ENCODE measurements around the gene DAND5. TPM values are rescaled to one million over a fixed set of nuclear protein-coding genes. Genes with fewer than 3 reads are reported as not detected.

Gene DAND5
- polyA plus RNA-seq, 2 of the 4 experiments (the other 2 are of a cell fraction) = 0.12 to 0.21 TPM

DNA sequence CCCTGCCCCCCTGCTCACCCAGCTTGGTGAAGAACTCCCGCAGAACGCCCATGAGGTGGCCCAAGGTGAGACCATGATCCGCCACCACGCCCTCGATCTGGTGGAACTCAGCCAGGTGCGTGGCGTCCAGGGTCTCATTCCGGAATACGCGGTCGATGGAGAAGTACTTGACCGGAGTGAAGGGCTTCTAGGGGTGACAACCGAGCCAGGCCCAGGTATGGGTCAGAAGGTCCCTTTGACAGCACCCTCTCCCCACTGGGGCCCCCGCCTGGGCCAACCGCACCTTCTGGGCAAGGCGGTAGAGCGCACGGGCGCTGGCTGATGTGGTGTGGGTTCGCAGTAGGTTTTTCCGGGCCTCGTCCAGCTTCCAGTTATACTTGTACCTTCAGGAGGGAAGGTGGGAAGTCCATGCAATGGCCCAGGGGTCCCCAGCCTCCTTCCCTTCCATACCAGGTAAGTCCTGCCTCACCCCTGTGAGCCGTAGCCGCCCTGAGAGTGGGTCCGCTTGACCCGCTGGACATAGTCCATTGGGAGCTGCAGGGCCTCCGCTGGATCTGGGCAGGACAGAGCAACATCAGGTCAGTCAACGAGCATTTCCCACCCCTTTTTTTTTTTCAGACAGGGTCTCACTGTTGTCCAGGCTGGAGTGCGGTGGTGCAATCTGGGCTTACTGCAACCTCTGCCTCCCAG lies 44.6 kb upstream of the DAND5 start:
- Histone ChIP-seq H3K9me3 (no peaks in the 10 kb centered on the region), H3K4me1 (no peaks in the 10 kb centered on the region), H3K4me3 (no peak overlapping the region), H3K4me2 (no peak overlapping the region), H3K27ac (no peak overlapping the region)
- ATAC-seq = no peak
- 97% methylated on average over 25 of the region's 29 CpGs for WGBS (ENCODE audit: missing lambda C conversion rate)
- no peak for DNase-seq (ENCODE audit: low read depth in 1 of 2, low spot score in 1 of 2)
- no peak for FAIRE-seq
- TF ChIP-seq, protein P1, sequence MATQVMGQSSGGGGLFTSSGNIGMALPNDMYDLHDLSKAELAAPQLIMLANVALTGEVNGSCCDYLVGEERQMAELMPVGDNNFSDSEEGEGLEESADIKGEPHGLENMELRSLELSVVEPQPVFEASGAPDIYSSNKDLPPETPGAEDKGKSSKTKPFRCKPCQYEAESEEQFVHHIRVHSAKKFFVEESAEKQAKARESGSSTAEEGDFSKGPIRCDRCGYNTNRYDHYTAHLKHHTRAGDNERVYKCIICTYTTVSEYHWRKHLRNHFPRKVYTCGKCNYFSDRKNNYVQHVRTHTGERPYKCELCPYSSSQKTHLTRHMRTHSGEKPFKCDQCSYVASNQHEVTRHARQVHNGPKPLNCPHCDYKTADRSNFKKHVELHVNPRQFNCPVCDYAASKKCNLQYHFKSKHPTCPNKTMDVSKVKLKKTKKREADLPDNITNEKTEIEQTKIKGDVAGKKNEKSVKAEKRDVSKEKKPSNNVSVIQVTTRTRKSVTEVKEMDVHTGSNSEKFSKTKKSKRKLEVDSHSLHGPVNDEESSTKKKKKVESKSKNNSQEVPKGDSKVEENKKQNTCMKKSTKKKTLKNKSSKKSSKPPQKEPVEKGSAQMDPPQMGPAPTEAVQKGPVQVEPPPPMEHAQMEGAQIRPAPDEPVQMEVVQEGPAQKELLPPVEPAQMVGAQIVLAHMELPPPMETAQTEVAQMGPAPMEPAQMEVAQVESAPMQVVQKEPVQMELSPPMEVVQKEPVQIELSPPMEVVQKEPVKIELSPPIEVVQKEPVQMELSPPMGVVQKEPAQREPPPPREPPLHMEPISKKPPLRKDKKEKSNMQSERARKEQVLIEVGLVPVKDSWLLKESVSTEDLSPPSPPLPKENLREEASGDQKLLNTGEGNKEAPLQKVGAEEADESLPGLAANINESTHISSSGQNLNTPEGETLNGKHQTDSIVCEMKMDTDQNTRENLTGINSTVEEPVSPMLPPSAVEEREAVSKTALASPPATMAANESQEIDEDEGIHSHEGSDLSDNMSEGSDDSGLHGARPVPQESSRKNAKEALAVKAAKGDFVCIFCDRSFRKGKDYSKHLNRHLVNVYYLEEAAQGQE (IDR thresholded peaks at IDR 0.05) = no peak
- TF ChIP-seq HOXB13 (CRISPR knock-in tag; IDR thresholded peaks at IDR 0.05; ENCODE audit: low read depth) = no peak
- no peak for TF ChIP-seq USF2 (IDR thresholded peaks at IDR 0.05)
- CTCF ChIA-PET = interaction anchor here (1.6 to 1.7 kb wide), 2 partner anchors 8 to 41 kb away, joined by 5 to 7 read pairs; no protein-coding TSS in a partner anchor
- POLR2A ChIA-PET = no interaction called here

- no peak for TF ChIP-seq HOXB13 (CRISPR knock-in tag; IDR thresholded peaks at IDR 0.05; ENCODE audit: low read depth)
- TF ChIP-seq MAX (IDR thresholded peaks at IDR 0.05) = no peak
- TF ChIP-seq JUN (IDR thresholded peaks at IDR 0.05) = no peak
- no peak for TF ChIP-seq USF2 (IDR thresholded peaks at IDR 0.05)
- no peak for TF ChIP-seq TP53 (CRISPR knock-in tag; IDR thresholded peaks at IDR 0.05)
- no peak for TF ChIP-seq ZNF302 (CRISPR knock-in tag; IDR thresholded peaks at IDR 0.05)
- TF ChIP-seq SMC3 (IDR thresholded peaks at IDR 0.05) = no peak
- TF ChIP-seq RAD21 (conservative IDR thresholded peaks at IDR 0.05 in 1 of 2, IDR thresholded peaks at IDR 0.05 in 1 of 2) = no peak
- no peak for TF ChIP-seq BCL3 (IDR thresholded peaks at IDR 0.05)
- TF ChIP-seq, protein P1 (IDR thresholded peaks at IDR 0.05) = no peak
- TF ChIP-seq TFCP2L1 (CRISPR knock-in tag; IDR thresholded peaks at IDR 0.05) = no peak
- TF ChIP-seq BHLHE40 (IDR thresholded peaks at IDR 0.05; ENCODE audit: low read depth, low read length) = no peak
- TF ChIP-seq, protein P2, sequence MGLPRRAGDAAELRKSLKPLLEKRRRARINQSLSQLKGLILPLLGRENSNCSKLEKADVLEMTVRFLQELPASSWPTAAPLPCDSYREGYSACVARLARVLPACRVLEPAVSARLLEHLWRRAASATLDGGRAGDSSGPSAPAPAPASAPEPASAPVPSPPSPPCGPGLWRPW (IDR thresholded peaks at IDR 0.05) = no peak
- no peak for TF ChIP-seq POLR2A (IDR thresholded peaks at IDR 0.05; ENCODE audit: low read length)
- TF ChIP-seq SREBF2 (IDR thresholded peaks at IDR 0.05) = no peak
- no peak for TF ChIP-seq RNF2 (IDR thresholded peaks at IDR 0.05; ENCODE audit: borderline replicate concordance, low read depth)
- no peak for TF ChIP-seq HOXA7 (CRISPR knock-in tag; IDR thresholded peaks at IDR 0.05)
- TF ChIP-seq CHD4 (IDR thresholded peaks at IDR 0.05; ENCODE audit: borderline replicate concordance) = no peak
- DNase-seq (ENCODE audit: low read depth in 1 of 2, low spot score in 1 of 2) = no peak
- WGBS (ENCODE audit: missing lambda C conversion rate) = 92% methylated on average over 8 of the region's 19 CpGs
- Histone ChIP-seq H3K9me3 (no peaks in the 10 kb centered on the region), H3K4me3 (no peak overlapping the region), H3K4me2 (no peak overlapping the region), H3K27ac (no peak overlapping the region), H3K4me1 (peaks cover 8% of the 10 kb centered on the region; the same call in 2 of the 3 replicates)
- ChIA-PET POLR2A (no interaction called here), CTCF (interaction anchor here (0.7 to 2.1 kb wide), 2 partner anchors 8 to 82 kb away, joined by 3 to 12 read pairs; no protein-coding TSS in a partner anchor)
- no peak for FAIRE-seq
- no peak for ATAC-seq
Observed at GRCh38 chr19:12930002-12930645, 39.3 kb upstream of the DAND5 start.

All from A549 (cell line).